Stromal cell of bone marrow (primary cell): ENCODE data around the gene ZNF558.
"Not testable (repeated sequence)": the region's sequence is repeated elsewhere in the genome, so short reads cannot be mapped to it uniquely, and the experiment has no call there.

Experiments
- DNase-seq: peaks from one replicate; pipeline ENCODE4 v3.0.0-alpha.2; 2012; ENCODE audit warnings: low read depth

Gene ZNF558

GRCh38 chr19:8806661-8807060, 25.4 kb downstream of the ZNF558 start:
- DNase-seq: no peak

DNA sequence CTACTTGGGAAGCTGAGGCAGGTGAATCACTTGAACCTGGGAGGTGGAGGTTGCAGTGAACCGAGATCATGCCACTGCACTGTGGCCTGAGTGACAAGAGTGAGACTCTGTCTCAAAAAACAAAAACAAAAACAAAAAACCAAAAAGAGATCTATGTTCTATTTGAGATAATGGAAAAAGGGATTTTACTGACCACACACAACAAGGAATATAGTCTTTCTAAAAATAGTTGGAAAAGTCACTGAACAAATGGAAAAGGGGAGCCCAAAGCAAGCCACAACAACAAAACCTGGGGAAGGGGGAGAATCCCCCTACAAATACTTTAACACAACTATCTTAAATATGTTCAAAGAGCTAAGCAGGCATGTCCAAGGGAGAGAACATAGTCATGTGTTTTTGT, 37.3 kb downstream of the ZNF558 start:
- DNase-seq: no peak

DNA sequence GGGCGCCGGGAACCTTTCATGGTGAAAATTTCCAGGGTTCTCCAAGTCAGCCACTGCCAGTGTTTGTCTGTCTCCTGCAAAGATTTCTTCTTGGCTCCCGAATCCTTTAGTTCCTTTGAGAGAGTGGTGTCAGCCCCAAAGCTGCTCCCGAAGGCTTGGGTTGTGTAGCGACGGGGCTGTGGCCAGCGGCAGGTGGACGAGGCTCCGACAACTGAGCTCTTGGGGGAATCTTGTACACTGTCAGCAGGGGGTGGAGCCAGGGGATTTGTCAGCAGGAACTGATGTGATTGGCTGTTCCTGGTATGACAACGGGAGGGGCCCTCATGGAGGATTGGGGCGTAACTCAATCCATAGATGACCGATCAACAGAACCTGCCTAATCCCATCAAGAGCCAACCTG, 58.5 kb downstream of the ZNF558 start:
- not testable (repeated sequence) for DNase-seq

- not testable (repeated sequence) for DNase-seq
Observed at GRCh38 chr19:8769265-8769664, 62.8 kb downstream of the ZNF558 start.

- DNase-seq: not testable (repeated sequence)
Observed at GRCh38 chr19:8767257-8767656, 64.8 kb downstream of the ZNF558 start.
